Neural progenitor cell (in vitro differentiated cells): ENCODE data around the gene JUND.

ENCODE experiments used
- CTCF ChIP-seq: fragments of 200-600 bp; sonication (generic); IDR thresholded peaks from 2 replicates; pipeline ENCODE4 v1.5.1; 2017; ENCODE audit warnings: antibody characterized with exemption, mild to moderate bottlenecking
- EZH2phosphoT487 ChIP-seq: fragments of 200-600 bp; sonication (generic); IDR thresholded peaks from 2 replicates; pipeline ENCODE4 v1.6.1; 2017; ENCODE audit warnings: antibody characterized with exemption

- no peak for TF ChIP-seq EZH2phosphoT487
- TF ChIP-seq CTCF: no peak
These were observed 3.4 kb upstream of the JUND start for GRCh38 chr19:18284712-18285360.
